Transverse colon (tissue), 3 donors: ENCODE results near the gene HSPG2.

Experiments used
- EP300 ChIP-seq: sonication (generic); formaldehyde crosslinking; IDR thresholded peaks from one replicate; pipeline ENCODE4 v1.6.1; 2017; ENCODE audit warnings: antibody characterized with exemption, low read depth
- TF ChIP-seq, protein P1 (sequence below), 5 experiments: fragments of 200-600 bp in 3 of 5; fragments of 450-650 bp in 2 of 5; sonication (generic) in 3 of 5; IDR thresholded peaks; 1 replicate in 2 of 5; 2 replicates in 3 of 5; pipeline ENCODE4 v1.5.1; 2016 to 2017; ENCODE audit warnings: antibody characterized with exemption in 5 of 5, inconsistent platforms in 3 of 5, mild to moderate bottlenecking in 2 of 5, moderate library complexity in 1 of 5

DNA sequence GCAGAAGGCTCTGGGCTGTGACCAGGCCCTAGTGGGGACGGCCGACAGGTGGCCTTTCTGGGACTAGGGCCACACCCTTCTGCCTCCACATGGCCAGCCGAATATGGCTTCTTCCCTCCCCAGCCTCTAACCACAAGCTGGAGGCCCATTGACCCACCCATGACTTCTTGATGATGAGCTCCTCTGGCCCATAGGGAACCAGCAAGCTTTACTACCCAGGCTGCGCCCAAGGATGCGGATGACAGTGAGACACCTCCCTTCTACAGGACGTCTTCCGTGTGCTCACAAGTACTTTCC lies 84.0 kb downstream of the HSPG2 start:
- TF ChIP-seq EP300: no peak
- TF ChIP-seq, protein P1, sequence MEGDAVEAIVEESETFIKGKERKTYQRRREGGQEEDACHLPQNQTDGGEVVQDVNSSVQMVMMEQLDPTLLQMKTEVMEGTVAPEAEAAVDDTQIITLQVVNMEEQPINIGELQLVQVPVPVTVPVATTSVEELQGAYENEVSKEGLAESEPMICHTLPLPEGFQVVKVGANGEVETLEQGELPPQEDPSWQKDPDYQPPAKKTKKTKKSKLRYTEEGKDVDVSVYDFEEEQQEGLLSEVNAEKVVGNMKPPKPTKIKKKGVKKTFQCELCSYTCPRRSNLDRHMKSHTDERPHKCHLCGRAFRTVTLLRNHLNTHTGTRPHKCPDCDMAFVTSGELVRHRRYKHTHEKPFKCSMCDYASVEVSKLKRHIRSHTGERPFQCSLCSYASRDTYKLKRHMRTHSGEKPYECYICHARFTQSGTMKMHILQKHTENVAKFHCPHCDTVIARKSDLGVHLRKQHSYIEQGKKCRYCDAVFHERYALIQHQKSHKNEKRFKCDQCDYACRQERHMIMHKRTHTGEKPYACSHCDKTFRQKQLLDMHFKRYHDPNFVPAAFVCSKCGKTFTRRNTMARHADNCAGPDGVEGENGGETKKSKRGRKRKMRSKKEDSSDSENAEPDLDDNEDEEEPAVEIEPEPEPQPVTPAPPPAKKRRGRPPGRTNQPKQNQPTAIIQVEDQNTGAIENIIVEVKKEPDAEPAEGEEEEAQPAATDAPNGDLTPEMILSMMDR (IDR thresholded peaks at IDR 0.05): no peak
